Epidermal melanocyte (primary cell): ENCODE measurements around the gene HSH2D.
"Not testable (repeated sequence)": the region's sequence is repeated elsewhere in the genome, so short reads cannot be mapped to it uniquely, and the experiment has no call there.

Source experiments
- DNase-seq: peaks from one replicate; pipeline ENCODE4 v3.0.0; 2011; ENCODE audit warnings: low spot score; ENCODE audit not compliant: insufficient read length

The HSH2D gene

DNA sequence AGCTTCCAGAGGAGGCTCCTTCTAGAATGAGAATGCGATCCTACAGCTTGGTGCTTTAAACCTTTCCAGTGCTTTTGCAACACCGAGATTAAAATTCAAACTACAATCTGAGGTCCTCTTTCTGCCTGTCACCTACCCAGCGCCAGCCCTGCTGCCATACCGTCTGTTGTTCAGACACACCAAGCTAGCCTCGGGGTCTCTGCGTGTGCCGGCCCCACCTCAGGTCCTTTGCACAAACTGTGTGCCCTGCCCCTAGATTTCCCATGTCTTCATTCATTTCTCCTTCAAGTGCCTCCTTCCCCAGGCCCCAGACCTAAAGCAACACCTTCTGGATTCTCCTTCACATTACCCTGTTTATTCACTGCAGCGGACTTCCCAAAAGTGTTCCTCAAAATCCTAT is 11.1 kb downstream of the HSH2D start:
- no peak for DNase-seq

DNA sequence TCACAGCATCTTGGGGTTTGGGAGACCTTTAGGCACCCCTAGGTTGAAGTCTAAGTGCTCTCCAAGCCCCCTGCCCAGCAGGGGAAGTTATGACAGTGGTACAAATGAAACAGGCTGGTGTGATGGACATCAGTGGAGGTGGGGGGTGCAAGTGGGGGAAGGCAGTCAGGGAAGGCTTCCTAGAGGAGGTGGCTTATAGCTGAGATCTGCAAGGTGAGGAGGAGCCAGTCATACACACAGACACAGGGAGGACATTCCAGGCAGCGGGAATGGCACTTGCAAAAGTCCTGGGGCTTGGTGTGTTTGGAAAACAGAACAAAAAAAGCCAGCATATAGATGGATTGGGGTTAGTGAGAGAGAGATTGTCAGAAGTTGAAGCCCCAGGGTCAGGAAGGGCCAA is 11.6 kb downstream of the HSH2D start:
- DNase-seq: no peak

DNA sequence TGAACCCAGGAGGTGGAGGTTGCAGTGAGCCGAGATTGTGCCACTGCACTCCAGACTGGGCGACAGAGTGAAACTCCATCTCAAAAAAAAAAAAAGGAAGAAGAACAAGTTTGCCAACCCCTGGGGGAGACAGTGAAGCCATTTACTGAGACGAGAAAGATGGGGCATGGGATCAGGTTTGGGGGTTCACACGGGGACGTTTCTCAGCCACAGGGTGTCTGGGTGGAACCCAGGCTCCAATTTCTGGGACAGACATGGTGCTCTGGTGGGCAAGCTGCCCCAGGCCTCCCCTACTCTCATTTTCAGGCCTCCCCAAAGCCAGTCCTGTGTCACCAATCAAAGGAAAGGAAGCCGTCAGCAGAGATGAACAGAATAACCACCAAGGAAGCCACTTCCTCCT is 13.4 kb downstream of the HSH2D start:
- no peak for DNase-seq

DNA sequence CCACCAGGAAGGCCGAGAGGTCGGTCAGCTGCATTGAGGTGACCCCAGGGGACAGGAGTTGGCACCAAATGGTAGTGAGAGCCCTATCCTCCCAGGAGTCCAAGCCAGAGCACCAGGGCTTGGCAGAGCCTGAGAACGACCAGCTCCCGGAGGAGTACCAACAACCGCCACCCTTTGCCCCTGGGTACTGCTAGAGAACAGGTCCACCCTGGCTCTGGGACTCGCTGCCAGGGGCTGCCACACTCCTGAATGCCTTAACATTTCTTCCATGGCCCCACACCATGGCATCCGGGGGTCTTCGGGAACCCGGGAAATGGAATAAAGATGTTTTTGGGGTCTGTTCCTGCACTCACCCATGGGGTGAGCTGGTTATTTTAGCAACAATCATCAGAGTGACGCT is 14.1 kb downstream of the HSH2D start:
- DNase-seq: no peak

- DNase-seq: no peak
Observed at GRCh38 chr19:16159655-16160054, 16.2 kb downstream of the HSH2D start.

- no peak for DNase-seq
Observed at GRCh38 chr19:16160445-16160942, 17.0 kb downstream of the HSH2D start.

DNA sequence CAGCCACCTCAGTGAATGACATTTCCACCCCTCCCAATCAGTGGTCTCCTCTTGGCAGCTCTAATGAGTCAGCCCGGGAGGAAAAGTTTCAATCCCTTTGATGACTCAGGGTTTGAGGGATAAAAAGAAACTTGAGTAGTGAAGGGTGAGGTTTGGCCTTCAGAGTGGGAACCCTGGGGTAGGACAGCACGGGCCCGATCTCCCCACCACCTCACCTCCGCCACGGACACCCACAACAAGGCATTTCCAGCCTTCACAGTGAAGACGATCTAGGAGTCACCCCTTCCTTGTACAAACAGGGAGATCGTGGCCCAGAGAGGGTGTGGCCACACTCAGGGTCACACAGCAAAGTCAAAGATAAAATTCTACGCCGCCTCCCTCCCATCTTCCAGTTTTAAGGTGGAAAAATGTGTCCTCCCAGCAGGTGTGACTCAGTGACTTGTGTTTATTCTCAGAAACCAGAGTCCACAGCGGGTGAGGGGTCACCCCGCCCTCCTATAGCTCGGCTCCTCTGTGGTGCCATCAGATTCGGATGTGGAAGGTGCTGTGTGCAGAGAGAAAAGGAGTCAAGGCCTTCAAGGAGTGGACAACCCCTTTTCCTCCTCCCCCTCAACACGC is 17.6 kb downstream of the HSH2D start:
- DNase-seq: no peak

DNA sequence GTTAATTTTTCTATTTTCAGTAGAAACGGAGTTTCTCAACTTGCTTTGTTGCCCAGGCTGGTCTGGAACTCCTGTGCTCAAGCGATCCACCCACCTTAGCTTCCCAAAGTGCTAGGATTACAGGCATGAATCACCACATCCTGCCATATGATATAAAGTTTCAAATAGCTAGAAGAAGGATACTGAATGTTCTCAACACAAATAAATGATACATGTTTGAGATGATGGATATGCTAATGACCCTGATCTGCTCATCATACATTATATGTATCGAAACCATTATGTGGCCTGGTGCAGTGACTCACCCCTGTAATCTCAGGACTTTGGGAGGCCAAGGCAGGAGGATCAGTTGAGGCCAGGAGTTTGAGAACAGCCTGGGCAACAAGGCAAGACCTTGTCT is 18.4 kb downstream of the HSH2D start:
- no peak for DNase-seq

- DNase-seq: no peak
Observed at GRCh38 chr19:16164222-16164890, 20.9 kb downstream of the HSH2D start.

- no peak for DNase-seq
Observed at GRCh38 chr19:16166417-16166816, 22.9 kb downstream of the HSH2D start.

DNA sequence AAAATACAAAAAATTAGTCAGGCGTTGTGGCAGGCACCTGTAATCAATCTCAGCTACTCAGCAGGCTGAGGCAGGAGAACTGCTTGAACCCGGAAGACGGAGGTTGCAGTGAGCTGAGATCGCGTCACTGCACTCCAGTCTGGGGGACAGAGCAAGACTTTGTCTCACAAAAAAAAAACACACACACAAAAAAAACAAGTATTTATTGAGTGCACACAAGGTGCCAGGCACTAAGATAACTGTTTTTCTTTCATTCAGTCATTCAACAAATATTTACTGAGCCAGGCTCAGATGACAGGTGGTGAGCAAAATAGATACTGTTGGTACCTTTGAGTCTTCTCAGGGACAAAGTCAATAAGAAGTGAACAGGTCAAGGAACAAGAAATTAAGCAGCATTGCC is 23.6 kb downstream of the HSH2D start:
- no peak for DNase-seq

DNA sequence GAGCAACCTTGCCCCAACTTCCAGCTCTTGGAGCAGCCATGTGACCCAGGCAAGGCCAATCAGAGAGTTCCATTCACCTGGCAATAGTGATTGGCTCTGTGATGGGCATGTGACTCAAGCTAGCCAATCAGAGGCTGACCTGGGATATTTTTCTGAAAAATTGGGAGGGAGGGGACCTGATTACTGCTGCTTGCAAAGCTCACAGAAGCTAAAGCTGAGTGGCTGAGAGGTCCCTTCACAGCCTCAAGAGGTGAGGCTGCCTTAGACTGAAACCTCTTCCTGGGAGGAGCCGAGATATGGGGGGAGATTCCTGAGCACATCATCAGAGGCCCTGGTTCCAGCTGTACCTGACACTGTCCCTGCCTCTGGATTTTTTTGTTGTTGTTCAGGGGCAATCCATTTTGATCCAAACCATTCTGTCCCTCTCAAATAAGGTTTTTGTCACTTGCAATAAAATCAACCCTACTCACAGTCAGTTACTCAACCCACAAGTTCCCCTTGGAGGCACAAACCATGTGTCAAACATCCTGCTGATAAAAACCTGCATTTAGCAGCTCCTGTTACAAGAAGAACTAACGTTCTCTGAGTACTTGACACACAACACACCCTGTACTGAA is 25.1 kb downstream of the HSH2D start:
- DNase-seq: no peak

DNA sequence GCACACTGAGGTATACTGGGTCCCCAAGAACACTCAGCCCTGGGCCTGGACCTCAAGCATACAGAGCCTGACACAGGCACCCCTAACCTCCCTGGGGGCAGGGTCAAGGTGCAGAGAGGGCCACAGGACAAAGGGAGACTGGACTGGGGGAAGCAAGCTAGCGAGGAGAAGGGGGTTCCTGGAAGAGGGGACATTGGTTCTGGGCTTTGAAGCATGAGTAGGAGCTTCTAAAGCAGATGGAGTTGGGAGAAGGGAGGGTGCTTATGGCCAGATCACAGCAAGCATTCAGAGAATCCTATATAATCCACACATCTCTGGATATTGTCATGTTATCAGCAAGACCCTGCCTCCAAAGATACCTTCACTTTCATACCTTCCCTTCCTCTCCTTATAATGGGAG is 26.6 kb downstream of the HSH2D start:
- no peak for DNase-seq

DNA sequence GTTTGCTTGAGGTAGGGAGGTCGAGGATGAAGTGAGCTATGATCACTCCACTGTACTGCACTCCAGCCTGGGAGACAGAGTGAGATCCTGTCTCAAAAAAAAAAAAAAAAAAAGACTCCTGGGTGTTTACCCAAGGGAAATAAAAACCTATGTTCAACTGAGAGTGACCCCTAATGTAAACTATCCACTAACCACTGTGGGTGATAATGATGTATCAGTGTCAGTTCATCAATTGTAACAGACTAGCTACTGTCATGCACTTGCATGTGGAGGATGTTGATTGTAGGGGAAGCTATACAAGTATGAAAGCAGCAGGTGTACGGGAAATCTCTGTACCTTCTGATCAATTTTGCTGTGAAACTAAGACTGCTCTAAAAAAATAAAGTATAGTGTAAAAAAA is 32.5 kb downstream of the HSH2D start:
- no peak for DNase-seq

- DNase-seq: not testable (repeated sequence)
Observed at GRCh38 chr19:16178866-16179265, 35.4 kb downstream of the HSH2D start.

GRCh38 chr19:16180611-16181010 is 37.1 kb downstream of the HSH2D start:
- DNase-seq: no peak

GRCh38 chr19:16184665-16185122 is 41.2 kb downstream of the HSH2D start:
- no peak for DNase-seq

DNA sequence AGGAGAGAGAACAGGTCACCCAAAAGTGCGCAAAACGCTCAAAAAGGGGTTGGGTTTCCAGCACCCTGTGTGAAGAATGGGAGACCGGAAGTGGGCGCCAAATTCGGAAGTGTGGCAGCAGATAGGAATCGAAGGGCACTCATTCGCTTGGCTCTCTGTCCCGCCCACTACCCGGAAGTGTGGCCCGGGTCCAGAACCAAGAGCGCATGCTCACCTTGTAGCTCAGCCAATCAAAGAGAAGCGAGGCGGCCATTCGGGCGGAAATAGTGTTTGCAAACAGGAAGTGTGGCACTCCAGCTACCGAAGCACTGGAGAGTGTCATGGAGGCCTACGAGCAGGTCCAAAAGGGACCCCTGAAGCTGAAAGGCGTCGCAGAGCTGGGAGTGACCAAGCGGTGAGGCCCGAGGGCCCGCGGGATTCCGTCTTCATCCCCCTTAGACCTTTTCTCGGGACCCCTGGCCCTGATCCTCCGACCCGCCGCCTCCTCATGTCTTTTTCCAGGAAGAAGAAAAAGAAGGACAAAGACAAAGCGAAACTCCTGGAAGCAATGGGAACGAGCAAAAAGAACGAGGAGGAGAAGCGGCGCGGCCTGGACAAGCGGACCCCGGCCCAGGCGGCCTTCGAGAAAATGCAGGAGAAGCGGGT is 41.8 kb downstream of the HSH2D start, which contains the start of gene FAM32A:
Gene FAM32A (plus strand): TSS at position 288 of the 645 bp plus-strand sequence. CDS start 33 bp downstream, at position 321.
- DNase-seq: peak; percentile 99

DNA sequence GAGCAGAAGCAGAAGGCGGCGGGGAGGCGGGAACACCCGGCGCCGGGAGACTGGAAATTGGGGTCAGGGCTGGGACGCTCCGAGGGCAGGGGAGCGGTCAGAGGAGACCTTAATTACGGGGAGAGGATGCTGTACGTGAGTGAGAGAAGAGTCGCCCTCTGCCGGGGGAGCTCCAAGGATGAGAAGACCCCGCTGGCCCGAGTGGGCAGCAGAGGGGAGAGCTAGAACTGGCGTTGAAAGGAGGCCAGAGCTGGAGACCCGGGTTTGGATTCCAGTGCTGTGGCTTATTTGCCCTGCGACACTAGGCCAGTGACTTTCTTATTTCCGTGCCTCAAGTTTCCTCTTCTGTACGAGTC is 42.3 kb downstream of the HSH2D start:
- DNase-seq: no peak

DNA sequence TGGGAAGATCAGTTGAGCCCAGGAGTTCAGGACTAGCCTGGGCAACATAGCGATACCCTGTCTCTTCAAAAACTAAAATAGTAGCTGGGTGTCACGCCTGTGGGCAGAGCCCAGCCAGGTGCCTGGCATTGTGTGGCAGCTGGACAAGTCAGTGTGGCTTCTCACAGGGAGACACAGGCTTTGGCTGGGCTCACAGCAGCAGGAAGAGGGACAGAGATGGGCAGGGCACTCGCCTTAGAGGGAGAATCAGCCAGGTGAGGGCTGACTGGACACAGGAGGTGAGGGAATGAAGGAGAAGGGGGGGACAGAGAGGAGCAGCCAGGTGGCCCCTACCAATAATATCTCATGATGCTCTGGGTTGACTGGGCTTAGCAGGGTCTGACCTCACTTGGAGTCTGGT is 45.0 kb downstream of the HSH2D start:
- DNase-seq: no peak

GRCh38 chr19:16190198-16190597 is 46.7 kb downstream of the HSH2D start:
- DNase-seq: no peak

DNA sequence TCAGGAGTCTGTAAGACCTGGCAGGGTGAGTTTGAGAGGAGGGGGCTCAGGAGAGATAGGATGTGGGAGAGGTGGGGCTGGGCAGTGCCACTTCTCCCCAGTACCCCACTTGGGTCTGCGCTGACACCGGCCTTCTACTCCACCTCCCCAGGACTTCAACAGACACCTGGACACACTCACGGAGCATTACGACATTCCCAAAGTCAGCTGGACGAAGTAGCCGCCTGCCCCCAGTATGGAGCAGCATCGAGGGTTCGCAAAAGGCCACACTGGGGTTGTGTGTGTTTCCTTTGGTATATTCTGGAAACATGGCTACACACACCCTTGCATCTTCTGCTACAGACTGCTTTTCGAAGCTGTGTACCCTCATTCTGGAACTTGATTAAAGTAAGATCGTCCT is 47.3 kb downstream of the HSH2D start:
- DNase-seq: no peak
